Right atrium auricular region (tissue), 2 donors: ENCODE data around the gene STUM. TPM values are rescaled to one million over a fixed set of nuclear protein-coding genes. Genes with fewer than 3 reads are reported as not detected.

ENCODE experiments used
- DNase-seq: peaks from one replicate; pipeline ENCODE4 v3.0.0-alpha.2; 2019; ENCODE audit warnings: low spot score
- H3K27ac ChIP-seq, 2 donors: fragments of 200-600 bp; sonication (generic); 1 replicate in 1 of 2; 2 replicates in 1 of 2; pipeline ENCODE4 v1.5.1; 2016 to 2019
- H3K27me3 ChIP-seq, 2 donors: fragments of 200-600 bp; sonication (generic); one replicate each; pipeline versions ENCODE4 v1.5.1 to v1.6.0; 2017 to 2019
- H3K36me3 ChIP-seq: fragments of 200-600 bp; sonication (generic); one replicate; pipeline ENCODE4 v1.5.1; 2016
- H3K4me1 ChIP-seq, 2 donors: fragments of 200-600 bp; sonication (generic); one replicate each; pipeline versions ENCODE4 v1.5.1 to v1.6.0; 2017 to 2019
- H3K4me3 ChIP-seq, 2 donors: fragments of 200-600 bp; sonication (generic); 1 replicate in 1 of 2; 2 replicates in 1 of 2; pipeline ENCODE4 v1.5.1; 2017 to 2019; ENCODE audit warnings: mild to moderate bottlenecking in 1 of 2, moderate library complexity in 1 of 2
- H3K9me3 ChIP-seq, 2 donors: fragments of 200-600 bp; sonication (generic); one replicate each; pipeline ENCODE4 v1.5.1; 2019
- CTCF ChIP-seq, 2 donors: fragments of 200-600 bp; sonication (generic); IDR thresholded peaks; one replicate each; pipeline ENCODE4 v1.5.1; 2019; ENCODE audit warnings: antibody characterized with exemption in 2 of 2
- total RNA-seq, 2 donors: library from RNA; depleted of rRNA; stranded (reverse); fragments of >200 nt; gene quantifications; one replicate each; pipeline ENCODE4 v1.1.0, GENCODE V29; 2016

STUM gene
- total RNA-seq, 2 donors from 2014 or later = 0.43 to 0.70 TPM

- no peaks in the 10 kb centered on the region for H3K27me3 ChIP-seq
- DNase-seq = no peak
- H3K4me3 ChIP-seq = no peak overlapping the region
- H3K4me1 ChIP-seq = peaks cover 0 to 46% of the 10 kb centered on the region in 2 donors
- H3K9me3 ChIP-seq = no peaks in the 10 kb centered on the region
- H3K36me3 ChIP-seq = no peaks in the 10 kb centered on the region
- peak overlapping the region in 1 of 2 donors; percentile 72 for H3K27ac ChIP-seq
- no peak for TF ChIP-seq CTCF (IDR thresholded peaks at IDR 0.05)
Observed at GRCh38 chr1:226601456-226601855, 52.9 kb downstream of the STUM start.

- no peak for DNase-seq
- Histone ChIP-seq H3K4me1 (peaks cover 0 to 46% of the 10 kb centered on the region in 2 donors), H3K27me3 (no peaks in the 10 kb centered on the region), H3K9me3 (no peaks in the 10 kb centered on the region), H3K27ac (peak overlapping the region; percentile 62 to 72), H3K4me3 (no peak overlapping the region), H3K36me3 (no peaks in the 10 kb centered on the region)
- no peak for TF ChIP-seq CTCF (IDR thresholded peaks at IDR 0.05)
Observed at GRCh38 chr1:226602186-226603021, 53.8 kb downstream of the STUM start.

GRCh38 chr1:226603022-226603857, 54.7 kb downstream of the STUM start:
- Histone ChIP-seq H3K9me3 (no peaks in the 10 kb centered on the region), H3K27ac (peak overlapping the region; percentile 62 to 72), H3K4me1 (peaks cover 0 to 46% of the 10 kb centered on the region in 2 donors), H3K4me3 (peak overlapping the region in 1 of 2 donors; percentile 17), H3K36me3 (no peaks in the 10 kb centered on the region), H3K27me3 (no peaks in the 10 kb centered on the region)
- peak; percentile 86 for DNase-seq
- TF ChIP-seq CTCF (IDR thresholded peaks at IDR 0.05) = no peak

GRCh38 chr1:226603858-226604559, 55.4 kb downstream of the STUM start:
- no peaks in the 10 kb centered on the region for H3K9me3 ChIP-seq
- no peak for TF ChIP-seq CTCF (IDR thresholded peaks at IDR 0.05)
- no peak overlapping the region for H3K4me3 ChIP-seq
- H3K4me1 ChIP-seq = peaks cover 0 to 46% of the 10 kb centered on the region in 2 donors
- no peak for DNase-seq
- no peaks in the 10 kb centered on the region for H3K36me3 ChIP-seq
- H3K27me3 ChIP-seq = no peaks in the 10 kb centered on the region
- peak overlapping the region; percentile 29 to 72 for H3K27ac ChIP-seq

- H3K9me3 ChIP-seq = no peaks in the 10 kb centered on the region
- H3K27me3 ChIP-seq = no peaks in the 10 kb centered on the region
- TF ChIP-seq CTCF (IDR thresholded peaks at IDR 0.05) = no peak
- peaks cover 0 to 46% of the 10 kb centered on the region in 2 donors for H3K4me1 ChIP-seq
- H3K27ac ChIP-seq = peak overlapping the region; percentile 16 to 29
- H3K4me3 ChIP-seq = no peak overlapping the region
- DNase-seq = no peak
- H3K36me3 ChIP-seq = no peaks in the 10 kb centered on the region
Observed at GRCh38 chr1:226604560-226605317, 56.2 kb downstream of the STUM start.
